Activated T-cell treated with anti-CD3 and anti-CD28 coated beads, Interleukin-2, amount 50 U/mL, for 4 hours (primary cell): ENCODE data around the gene CABP4. TPM values are rescaled to one million over a fixed set of nuclear protein-coding genes. Genes with fewer than 3 reads are reported as not detected.

Experiments used
- ATAC-seq, 2 donors: fragments of 200-7000 bp; cut with Tn5 transposase; one replicate each; pipeline ENCODE4 v1.10.0; 2021
- DNase-seq: peaks from one replicate; pipeline ENCODE4 v3.0.0-alpha.2; 2020
- H3K27me3 Mint-ChIP-seq: one replicate; pipeline ENCODE4 v1.8.0; 2021; ENCODE audit warnings: low read depth, mixed read lengths
- H3K36me3 Mint-ChIP-seq: one replicate; pipeline ENCODE4 v1.8.0; 2022; ENCODE audit warnings: mixed read lengths; ENCODE audit not compliant: insufficient read depth
- H3K4me1 Mint-ChIP-seq: one replicate; pipeline ENCODE4 v1.8.0; 2021; ENCODE audit warnings: low read depth, mixed read lengths
- H3K4me3 Mint-ChIP-seq: one replicate; pipeline ENCODE4 v1.8.0; 2021; ENCODE audit warnings: mild to moderate bottlenecking, moderate library complexity, mixed read lengths
- H3K9me3 Mint-ChIP-seq: one replicate; pipeline ENCODE4 v1.8.0; 2021; ENCODE audit warnings: mixed read lengths
- total RNA-seq, 3 donors: library from RNA; stranded (reverse); gene quantifications; one replicate each; pipeline ENCODE4 v1.2.1, GENCODE V29; 2021

CABP4 gene
- total RNA-seq, 3 donors from 2014 or later, result 0.48 to 1.5 (median 1.1) TPM

DNA sequence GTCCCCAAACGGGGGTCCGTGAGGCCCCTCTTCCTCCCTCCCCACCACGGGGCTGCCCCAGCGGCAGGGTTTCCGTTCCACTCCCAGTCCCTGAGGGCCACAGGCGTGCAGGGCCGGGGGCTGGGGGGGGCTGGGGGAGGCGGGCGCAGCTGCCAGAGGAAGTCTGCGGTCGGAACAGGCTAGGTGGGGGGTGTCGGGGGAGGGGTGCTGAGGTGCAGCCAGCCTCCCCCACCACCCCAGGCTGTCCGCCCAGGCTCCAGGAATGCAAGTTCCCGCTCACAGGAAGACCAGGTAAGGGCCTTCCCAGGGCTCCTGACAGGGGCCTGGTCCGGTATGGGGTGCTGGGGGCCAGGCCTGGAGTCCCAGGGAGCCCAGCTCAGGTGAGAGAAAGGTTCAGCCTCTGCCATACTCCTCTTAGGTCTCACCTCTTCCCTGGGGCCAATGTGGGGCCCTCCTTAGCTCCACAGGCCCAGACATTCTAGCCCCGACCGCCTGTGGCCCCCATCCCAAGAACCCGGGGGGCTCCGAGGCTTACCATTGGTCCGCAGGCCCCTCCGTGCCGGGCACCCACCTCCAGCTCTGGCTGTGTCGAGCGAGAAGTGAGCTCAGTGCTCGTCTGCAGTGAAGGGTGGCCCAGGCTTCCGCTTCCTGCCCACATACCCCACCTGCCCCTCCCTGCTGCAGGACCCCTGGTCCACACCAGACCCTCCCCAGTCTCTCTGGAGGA lies 17.9 kb upstream of the CABP4 start, which contains the start of gene PTPRCAP:
TSS of gene PTPRCAP (minus strand) at position 601 of the 727 bp plus-strand sequence. CDS start at position 538, 63 bp downstream.
- H3K27me3 Mint-ChIP-seq, result no peaks in the 10 kb centered on the region
- ATAC-seq (peak; percentile 24 to 29), DNase-seq (peak; percentile 66)
- H3K4me3 Mint-ChIP-seq, result peak within 1 kb of the TSS; percentile 87
- H3K4me1 Mint-ChIP-seq, result peaks cover 68% of the 10 kb centered on the region
- H3K36me3 Mint-ChIP-seq, result peaks cover 13% of the 10 kb centered on the region
- no peaks in the 10 kb centered on the region for H3K9me3 Mint-ChIP-seq

- no peaks in the 10 kb centered on the region for H3K9me3 Mint-ChIP-seq
- H3K36me3 Mint-ChIP-seq, result peaks cover 11% of the 10 kb centered on the region
- H3K4me1 Mint-ChIP-seq, result peaks cover 69% of the 10 kb centered on the region
- DNase-seq (no peak), ATAC-seq (no peak)
- H3K4me3 Mint-ChIP-seq, result peak overlapping the region; percentile 87
- no peaks in the 10 kb centered on the region for H3K27me3 Mint-ChIP-seq
Measured at GRCh38 chr11:67437809-67438157, 17.4 kb upstream of the CABP4 start.

GRCh38 chr11:67438158-67438902 lies 16.8 kb upstream of the CABP4 start:
- Mint-ChIP-seq H3K4me1 (peaks cover 65% of the 10 kb centered on the region), H3K9me3 (no peaks in the 10 kb centered on the region)
- ATAC-seq, result peak; percentile 49 to 51

DNA sequence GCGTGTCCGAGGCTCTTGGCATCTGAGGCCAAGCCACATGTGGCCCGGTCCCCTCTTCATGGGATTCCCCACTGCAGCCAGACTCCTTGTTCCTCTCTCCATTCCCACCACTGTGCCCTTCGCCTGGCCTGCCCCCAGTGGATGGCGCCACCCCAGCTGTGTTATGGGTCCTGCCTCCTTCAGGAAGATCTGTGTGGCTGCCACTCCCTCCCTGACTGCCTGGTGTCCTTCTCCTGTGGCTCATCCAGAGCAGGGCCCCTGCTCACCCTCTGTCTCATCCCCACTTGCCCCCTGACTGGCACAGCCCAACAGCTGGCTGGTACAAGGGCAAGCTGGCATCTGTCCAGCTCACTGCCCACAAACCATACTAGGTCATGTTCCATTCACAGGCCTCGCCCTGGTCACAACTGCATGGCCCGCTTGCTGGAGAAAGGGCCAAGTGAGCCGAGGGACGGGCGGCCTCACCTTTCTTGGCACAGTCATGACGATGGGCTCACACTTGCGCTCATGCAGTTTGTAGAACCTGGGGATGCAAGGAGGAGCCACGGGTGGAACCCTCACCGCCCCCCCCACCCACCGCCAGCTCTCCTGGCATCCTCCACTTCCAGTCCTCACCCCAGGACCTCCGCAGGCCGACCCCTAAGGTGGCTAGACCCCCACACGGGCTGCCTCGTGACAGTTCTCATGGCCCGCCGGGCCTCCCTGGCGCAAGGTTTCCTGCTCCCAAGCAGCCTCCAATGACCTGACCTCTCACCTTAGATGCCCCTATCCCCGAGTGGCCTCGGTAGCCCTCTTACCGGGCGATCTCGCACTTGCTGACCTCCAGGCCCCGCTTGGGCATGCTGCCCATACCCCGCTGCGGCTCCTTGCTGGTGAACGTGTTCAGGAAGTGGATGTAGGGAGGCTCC lies 15.6 kb upstream of the CABP4 start:
- Mint-ChIP-seq H3K4me1 (peaks cover 62% of the 10 kb centered on the region), H3K27me3 (no peaks in the 10 kb centered on the region), H3K9me3 (no peaks in the 10 kb centered on the region), H3K36me3 (peaks cover 8% of the 10 kb centered on the region), H3K4me3 (peak overlapping the region; percentile 87)
- ATAC-seq (no peak), DNase-seq (no peak)

More at GRCh38 chr11:67438158-67438902, 16.8 kb upstream of the CABP4 start:
- Mint-ChIP-seq H3K36me3 (peaks cover 11% of the 10 kb centered on the region), H3K27me3 (no peaks in the 10 kb centered on the region), H3K4me3 (peak overlapping the region; percentile 87)
- DNase-seq, result peak; percentile 67

GRCh38 chr11:67440229-67441097 lies 14.7 kb upstream of the CABP4 start:
- H3K4me3 Mint-ChIP-seq, result peak overlapping the region; percentile 87
- H3K9me3 Mint-ChIP-seq, result no peaks in the 10 kb centered on the region
- peaks cover 65% of the 10 kb centered on the region for H3K4me1 Mint-ChIP-seq
- no peaks in the 10 kb centered on the region for H3K27me3 Mint-ChIP-seq
- ATAC-seq (no peak), DNase-seq (no peak)
- peaks cover 4% of the 10 kb centered on the region for H3K36me3 Mint-ChIP-seq

- ATAC-seq, result no peak
- H3K4me3 Mint-ChIP-seq, result no peak overlapping the region
Measured at GRCh38 chr11:67441098-67441563, 14.0 kb upstream of the CABP4 start.

DNA sequence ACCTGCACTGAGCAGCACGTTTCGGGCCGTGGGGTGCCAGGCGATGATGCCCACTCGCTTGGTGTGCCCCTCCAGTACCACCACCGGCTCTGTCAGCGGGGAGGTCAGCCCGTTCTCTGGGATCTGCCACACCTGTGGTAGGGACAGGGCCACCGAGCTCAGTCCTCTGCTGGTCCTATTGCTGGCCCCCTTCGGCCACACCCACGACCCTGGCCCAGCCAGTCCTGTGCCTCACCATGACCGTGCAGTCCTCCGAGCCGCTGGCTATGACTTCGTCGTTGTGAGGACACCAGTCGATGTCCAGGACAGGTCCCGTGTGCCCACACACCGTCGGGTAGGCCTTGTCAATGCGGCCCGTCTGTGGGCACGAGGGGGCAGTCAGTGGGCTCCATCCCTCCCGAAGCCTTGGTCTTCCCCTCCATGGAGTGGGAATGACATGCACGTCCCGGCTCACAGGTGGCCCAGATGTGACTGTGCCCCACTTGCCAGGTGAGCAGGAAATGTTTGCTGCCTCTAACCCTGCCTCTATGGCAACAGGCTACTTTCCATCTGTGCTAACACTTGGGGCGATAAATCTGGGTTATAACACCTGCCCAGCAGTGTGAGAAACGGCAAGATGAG lies 13.3 kb upstream of the CABP4 start:
- DNase-seq (no peak), ATAC-seq (no peak)
- H3K9me3 Mint-ChIP-seq, result no peaks in the 10 kb centered on the region
- H3K4me1 Mint-ChIP-seq, result peaks cover 70% of the 10 kb centered on the region
- H3K36me3 Mint-ChIP-seq, result no peaks in the 10 kb centered on the region
- H3K27me3 Mint-ChIP-seq, result no peaks in the 10 kb centered on the region
- H3K4me3 Mint-ChIP-seq, result peak overlapping the region; percentile 74

More at GRCh38 chr11:67441098-67441563, 14.0 kb upstream of the CABP4 start:
- H3K9me3 Mint-ChIP-seq, result no peaks in the 10 kb centered on the region
- H3K4me1 Mint-ChIP-seq, result peaks cover 68% of the 10 kb centered on the region
- H3K36me3 Mint-ChIP-seq, result peaks cover 4% of the 10 kb centered on the region
- H3K27me3 Mint-ChIP-seq, result no peaks in the 10 kb centered on the region
- DNase-seq, result no peak

- H3K36me3 Mint-ChIP-seq, result no peaks in the 10 kb centered on the region
- no peaks in the 10 kb centered on the region for H3K9me3 Mint-ChIP-seq
- peaks cover 76% of the 10 kb centered on the region for H3K4me1 Mint-ChIP-seq
- DNase-seq, result no peak
- ATAC-seq, result no peak
- H3K4me3 Mint-ChIP-seq, result peak overlapping the region; percentile 74
- H3K27me3 Mint-ChIP-seq, result no peaks in the 10 kb centered on the region
Measured at GRCh38 chr11:67442504-67443404, 12.4 kb upstream of the CABP4 start.

DNA sequence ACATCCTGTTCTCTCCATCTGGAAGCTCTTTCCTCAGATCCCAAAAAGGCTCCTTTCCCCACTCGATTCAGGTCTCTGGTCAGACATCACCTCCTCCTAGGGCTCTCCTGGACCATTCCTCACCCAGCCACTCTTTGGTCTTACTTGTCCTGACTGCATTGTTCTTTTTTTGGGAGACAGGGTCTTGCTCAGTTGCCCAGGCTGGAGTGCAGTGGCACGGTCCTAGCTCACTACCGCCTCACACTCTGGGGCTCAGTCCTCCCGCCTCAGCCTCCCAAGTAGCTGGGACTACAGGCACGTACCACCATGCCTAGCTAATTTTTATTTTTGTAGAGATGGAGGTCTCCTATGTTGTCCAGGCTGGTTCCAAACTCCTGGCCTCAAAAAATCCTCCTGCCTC lies 9.6 kb upstream of the CABP4 start:
- no peak for ATAC-seq
- Mint-ChIP-seq H3K4me1 (peaks cover 70% of the 10 kb centered on the region), H3K27me3 (no peaks in the 10 kb centered on the region), H3K36me3 (no peaks in the 10 kb centered on the region), H3K4me3 (peak overlapping the region; percentile 13), H3K9me3 (no peaks in the 10 kb centered on the region)
- no peak for DNase-seq

GRCh38 chr11:67448220-67448609 lies 6.9 kb upstream of the CABP4 start:
- no peak for ATAC-seq
- Mint-ChIP-seq H3K27me3 (no peaks in the 10 kb centered on the region), H3K4me3 (no peak overlapping the region)

GRCh38 chr11:67449116-67449844 lies 5.9 kb upstream of the CABP4 start:
- Mint-ChIP-seq H3K4me1 (peaks cover 49% of the 10 kb centered on the region), H3K4me3 (no peak overlapping the region), H3K36me3 (no peaks in the 10 kb centered on the region), H3K9me3 (no peaks in the 10 kb centered on the region), H3K27me3 (no peaks in the 10 kb centered on the region)
- DNase-seq (no peak), ATAC-seq (no peak)

More at GRCh38 chr11:67448220-67448609, 6.9 kb upstream of the CABP4 start:
- no peaks in the 10 kb centered on the region for H3K36me3 Mint-ChIP-seq
- no peak for DNase-seq
- H3K4me1 Mint-ChIP-seq, result peaks cover 54% of the 10 kb centered on the region
- no peaks in the 10 kb centered on the region for H3K9me3 Mint-ChIP-seq
